IMR-90 (cell line): Measurements from ENCODE around the gene UCK2. TPM values are rescaled to one million over a fixed set of nuclear protein-coding genes. Genes with fewer than 3 reads are reported as not detected.

ENCODE experiments used
- ATAC-seq: fragments of 200-7000 bp; cut with Tn5 transposase; 2 replicates; pipeline ENCODE4 v1.9.1; 2020; ENCODE audit warnings: low read depth, mild to moderate bottlenecking, moderate library complexity
- BruUV-seq: library from RNA; stranded (reverse); fragments of 400-500 nt; replicated peaks from 2 replicates; lab custom pipeline; 2021; lab: Mats Ljungman, UMichigan
- CTCF ChIA-PET: fragments of 300-600 bp; formaldehyde crosslinking; extraction: SDS; loops from one replicate; lab custom pipeline; 2021; ENCODE audit warnings: antibody characterized with exemption; lab: Yijun Ruan, JAX
- POLR2A ChIA-PET: fragments of 300-600 bp; sonication (Branson Sonifier 250); formaldehyde crosslinking; loops from one replicate; lab custom pipeline; 2022; ENCODE audit warnings: antibody characterized with exemption; ENCODE audit not compliant: unreplicated experiment; lab: Charles Lee
- DNase-seq: peaks from one replicate; pipeline ENCODE4 v3.0.0; 2013
- H2AFZ ChIP-seq: replicated peaks from 2 replicates; pipeline ENCODE3; 2013; ENCODE audit warnings: low read length, mild to moderate bottlenecking; ENCODE audit not compliant: poor library complexity
- H2AK5ac ChIP-seq: 2 replicates; pipeline ENCODE4 v1.6.1; 2013; ENCODE audit warnings: low read depth, low read length, inconsistent platforms
- H2AK9ac ChIP-seq: replicated peaks from 2 replicates; pipeline ENCODE3; 2013; ENCODE audit warnings: mild to moderate bottlenecking, low read depth, low read length, moderate library complexity; ENCODE audit not compliant: poor library complexity
- H2BK120ac ChIP-seq: 2 replicates; pipeline ENCODE4 v1.6.1; 2013; ENCODE audit warnings: low read depth, low read length, inconsistent platforms
- H2BK15ac ChIP-seq: 3 replicates; pipeline ENCODE4 v1.6.1; 2013; ENCODE audit warnings: low read depth, low read length, inconsistent platforms
- H2BK20ac ChIP-seq: 2 replicates; pipeline ENCODE4 v1.6.1; 2013; ENCODE audit warnings: low read depth, mild to moderate bottlenecking, inconsistent platforms, low read length, moderate library complexity
- H2BK5ac ChIP-seq: 2 replicates; pipeline ENCODE4 v1.6.1; 2013; ENCODE audit warnings: mild to moderate bottlenecking, low read depth, low read length, inconsistent platforms; ENCODE audit not compliant: poor library complexity, severe bottlenecking
- H3K14ac ChIP-seq: replicated peaks from 2 replicates; pipeline ENCODE4 v1.6.1; 2013; ENCODE audit warnings: low read depth, low read length, inconsistent platforms
- H3K18ac ChIP-seq: 2 replicates; pipeline ENCODE4 v1.6.1; 2013; ENCODE audit warnings: low read depth, low read length, control low read depth
- H3K23ac ChIP-seq: 2 replicates; pipeline ENCODE4 v1.6.1; 2013; ENCODE audit warnings: low read depth, low read length, inconsistent platforms
- H3K27ac ChIP-seq: 2 replicates; pipeline ENCODE4 v1.5.1; 2013; ENCODE audit warnings: mild to moderate bottlenecking, control low read depth, low read length; ENCODE audit not compliant: insufficient read depth
- H3K27me3 ChIP-seq: 2 replicates; pipeline ENCODE4 v1.6.1; 2013; ENCODE audit warnings: low read length; ENCODE audit not compliant: control insufficient read depth, insufficient read depth
- H3K36me3 ChIP-seq: 2 replicates; pipeline ENCODE4 v1.6.1; 2013; ENCODE audit warnings: low read length, mixed read lengths; ENCODE audit not compliant: control insufficient read depth, insufficient read depth
- H3K4ac ChIP-seq: 2 replicates; pipeline ENCODE4 v1.6.1; 2013; ENCODE audit warnings: low read depth, low read length, inconsistent platforms
- H3K4me1 ChIP-seq: 2 replicates; pipeline ENCODE4 v1.6.1; 2013; ENCODE audit warnings: low read length, mixed read lengths; ENCODE audit not compliant: control insufficient read depth, insufficient read depth
- H3K4me2 ChIP-seq: 2 replicates; pipeline ENCODE4 v1.6.1; 2013; ENCODE audit warnings: low read depth, mild to moderate bottlenecking, control low read depth, low read length, moderate library complexity
- H3K4me3 ChIP-seq: 2 replicates; pipeline ENCODE4 v1.5.1; 2013; ENCODE audit warnings: low read depth, mild to moderate bottlenecking, control low read depth, low read length, moderate library complexity; ENCODE audit not compliant: insufficient read depth
- H3K56ac ChIP-seq: 2 replicates; pipeline ENCODE4 v1.6.1; 2013; ENCODE audit warnings: low read length, inconsistent platforms; ENCODE audit not compliant: insufficient read depth; ENCODE audit errors: extremely low read depth
- H3K79me1 ChIP-seq, 2 experiments: 2 replicates each; pipeline ENCODE4 v1.6.1; 2013; ENCODE audit warnings: low read length in 2 of 2, inconsistent platforms in 1 of 2, low read depth in 1 of 2
- H3K9ac ChIP-seq: 2 replicates; pipeline ENCODE4 v1.6.1; 2013; ENCODE audit warnings: low read depth, low read length, control low read depth
- H3K9me1 ChIP-seq: 2 replicates; pipeline ENCODE4 v1.6.1; 2013; ENCODE audit warnings: low read length, inconsistent platforms; ENCODE audit not compliant: insufficient read depth
- H3K9me3 ChIP-seq: 2 replicates; pipeline ENCODE4 v1.6.1; 2013; ENCODE audit warnings: low read length; ENCODE audit not compliant: control insufficient read depth, insufficient read depth
- H4K20me1 ChIP-seq: 2 replicates; pipeline ENCODE4 v1.6.1; 2013; ENCODE audit warnings: low read length, inconsistent platforms; ENCODE audit not compliant: insufficient read depth
- H4K5ac ChIP-seq: 2 replicates; pipeline ENCODE4 v1.6.1; 2013; ENCODE audit warnings: mild to moderate bottlenecking, low read depth, low read length, control low read depth
- H4K8ac ChIP-seq, 2 experiments: 2 replicates each; pipeline ENCODE4 v1.6.1; 2013; ENCODE audit warnings: low read depth in 2 of 2, low read length in 2 of 2, control low read depth in 1 of 2, inconsistent platforms in 1 of 2
- H4K91ac ChIP-seq: 2 replicates; pipeline ENCODE4 v1.6.1; 2013; ENCODE audit warnings: low read depth, low read length, inconsistent platforms; ENCODE audit not compliant: insufficient read depth
- BHLHE40 ChIP-seq: fragments of 150-350 bp; IDR thresholded peaks from 2 replicates; pipeline ENCODE4 v1.6.1; 2016; ENCODE audit warnings: mild to moderate bottlenecking, low read depth, low read length
- CHD1 ChIP-seq: IDR thresholded peaks from 2 replicates; pipeline ENCODE4 v1.6.1; 2012; ENCODE audit warnings: low read depth, low read length, improper control_type of control experiment
- CTCF ChIP-seq: conservative IDR thresholded peaks from 2 replicates; pipeline ENCODE4 v1.5.1; 2012; ENCODE audit warnings: mild to moderate bottlenecking, low read depth, low read length, improper control_type of control experiment
- ELK1 ChIP-seq: fragments of 150-350 bp; IDR thresholded peaks from 2 replicates; pipeline ENCODE4 v1.6.1; 2016; ENCODE audit warnings: low read depth, mild to moderate bottlenecking, low read length, moderate library complexity, borderline replicate concordance
- FOS ChIP-seq: fragments of 150-350 bp; IDR thresholded peaks from 2 replicates; pipeline ENCODE4 v1.6.1; 2016; ENCODE audit warnings: low read depth, low read length
- MAZ ChIP-seq: IDR thresholded peaks from 2 replicates; pipeline ENCODE4 v1.6.1; 2012; ENCODE audit warnings: low read depth, mild to moderate bottlenecking, low read length, improper control_type of control experiment, moderate library complexity, borderline replicate concordance
- MXI1 ChIP-seq: IDR thresholded peaks from 2 replicates; pipeline ENCODE4 v1.6.1; 2012; ENCODE audit warnings: low read depth, mild to moderate bottlenecking, low read length, moderate library complexity, borderline replicate concordance
- NFE2L2 ChIP-seq: fragments of 150-350 bp; IDR thresholded peaks from 2 replicates; pipeline ENCODE4 v1.6.1; 2016; ENCODE audit warnings: low read depth, mild to moderate bottlenecking, low read length
- POLR2A ChIP-seq: IDR thresholded peaks from 2 replicates; pipeline ENCODE4 v1.6.1; 2012; ENCODE audit warnings: mild to moderate bottlenecking, low read depth, low read length
- RAD21 ChIP-seq: IDR thresholded peaks from 2 replicates; pipeline ENCODE4 v1.6.1; 2012; ENCODE audit warnings: low read length, improper control_type of control experiment
- RFX5 ChIP-seq: IDR thresholded peaks from 2 replicates; pipeline ENCODE4 v1.8.0; 2012; ENCODE audit warnings: low read depth, mild to moderate bottlenecking, low read length, moderate library complexity
- USF2 ChIP-seq: fragments of 150-350 bp; IDR thresholded peaks from 2 replicates; pipeline ENCODE4 v1.6.1; 2017; ENCODE audit warnings: mild to moderate bottlenecking, antibody characterized with exemption, low read length, low read depth
- WGBS, 2 experiments: methylation state at CpG; one replicate each; pipeline versions ENCODE4 v1.1.5 to v1.1.7; 2013; ENCODE audit warnings: missing lambda C conversion rate in 2 of 2; ENCODE audit not compliant: insufficient read length in 1 of 2; ENCODE audit errors: extremely low coverage in 2 of 2; 5-methylcytosine and 5-hydroxymethylcytosine counted together
- dilution Hi-C: fragments of 300-500 bp; cut with HindIII; formaldehyde crosslinking; loops from one replicate; pipeline ENCODE4 v1.14.3; 2018; ENCODE audit warnings: low sequenced_read_pairs; ENCODE audit not compliant: unreplicated experiment
- in situ Hi-C: fragments of 300-500 bp; cut with MboI; formaldehyde crosslinking; loops from 3 replicates; pipeline ENCODE4 v1.14.3; 2019; ENCODE audit warnings: low sequenced_read_pairs, inconsistent platforms, mixed read lengths
- intact Hi-C: fragments of 100-400 bp; cut with micrococcal nuclease; formaldehyde crosslinking; loops from 2 replicates; pipeline ENCODE4 v1.10.0; 2022
- polyA plus RNA-seq, 3 experiments: library from polyadenylated mRNA; depleted of rRNA; stranded (reverse); fragments of >200 nt; gene quantifications; 2 replicates each; pipeline ENCODE4 v1.2.3, GENCODE V29; 2012; ENCODE audit warnings: low replicate concordance in 1 of 3
- total RNA-seq: library from RNA; depleted of rRNA; stranded (reverse); fragments of >200 nt; gene quantifications from 2 replicates; pipeline ENCODE4 v1.2.3, GENCODE V29; 2012

UCK2 gene
- total and polyA plus RNA-seq, 2 of the 4 experiments (the other 2 are of a cell fraction): 83.0 to 87.8 TPM

GRCh38 chr1:165945911-165946310 lies 118.5 kb downstream of the UCK2 start:
- Histone ChIP-seq H3K79me1 (no peaks in the 10 kb centered on the region), H3K9me3 (no peaks in the 10 kb centered on the region), H3K27me3 (no peaks in the 10 kb centered on the region; the same call in 1 of the 2 replicates), H4K20me1 (no peaks in the 10 kb centered on the region), H2BK120ac (no peak overlapping the region), H3K18ac (no peak overlapping the region), H3K56ac (no peak overlapping the region), H4K91ac (no peak overlapping the region), H2AFZ (no peak overlapping the region), H2BK5ac (no peak overlapping the region), H3K27ac (no peak overlapping the region), H3K4me3 (no peak overlapping the region), H3K4me1 (no peaks in the 10 kb centered on the region), H3K36me3 (no peaks in the 10 kb centered on the region), H2BK20ac (no peak overlapping the region), H3K4me2 (no peak overlapping the region), H2AK5ac (no peak overlapping the region), H3K14ac (no peak overlapping the region), H3K9ac (no peak overlapping the region), H4K5ac (no peak overlapping the region), H3K23ac (no peak overlapping the region), H2AK9ac (no peak overlapping the region), H4K8ac (no peak overlapping the region), H2BK15ac (no peak overlapping the region), H3K4ac (no peak overlapping the region), H3K9me1 (no peaks in the 10 kb centered on the region)
- CTCF ChIA-PET: no interaction called here
- ATAC-seq (no peak), DNase-seq (no peak)
- intact Hi-C loops: no loop called here
- POLR2A ChIA-PET: no interaction called here
- in situ Hi-C loops: loop anchor here (25.0 kb wide), 1 partner anchor 559 kb away; no protein-coding TSS in a partner anchor
- no TSS peak for BruUV-seq
- no peak for TF ChIP-seq MAZ
- no peak for TF ChIP-seq BHLHE40
- TF ChIP-seq RAD21: no peak
- no peak for TF ChIP-seq NFE2L2
- TF ChIP-seq RFX5: no peak
- TF ChIP-seq CTCF: no peak
- no peak for TF ChIP-seq POLR2A
- no peak for TF ChIP-seq ELK1
- TF ChIP-seq MXI1: no peak
- TF ChIP-seq CHD1: no peak
- no peak for TF ChIP-seq USF2
- TF ChIP-seq FOS: no peak
- dilution Hi-C loops: no loop called here
- 31% methylated on average over 2 of the region's 4 CpGs; no CpG with 5 or more reads in 1 of the 2 experiments for WGBS, 2 experiments
